IPS-15b (cell line): Measurements from ENCODE around the gene HACL1.
A peak's percentile ranks its signal among the peaks of the same experiment; 100 is the strongest.

ENCODE experiments used
- H3K27me3 ChIP-seq: one replicate; pipeline ENCODE4 v1.6.1; 2013; ENCODE audit warnings: low read length; ENCODE audit not compliant: control insufficient read depth, insufficient read depth
- H3K36me3 ChIP-seq: one replicate; pipeline ENCODE4 v1.6.1; 2013; ENCODE audit warnings: low read length; ENCODE audit not compliant: control insufficient read depth, insufficient read depth
- H3K4me1 ChIP-seq: one replicate; pipeline ENCODE4 v1.6.1; 2013; ENCODE audit warnings: mild to moderate bottlenecking, low read length; ENCODE audit not compliant: control insufficient read depth, insufficient read depth
- H3K4me3 ChIP-seq: one replicate; pipeline ENCODE4 v1.5.1; 2013; ENCODE audit warnings: low read depth, low read length
- H3K9ac ChIP-seq: one replicate; pipeline ENCODE4 v1.6.1; 2013; ENCODE audit warnings: low read depth, mild to moderate bottlenecking, low read length
- H3K9me3 ChIP-seq: one replicate; pipeline ENCODE4 v1.6.1; 2013; ENCODE audit warnings: mild to moderate bottlenecking, low read length; ENCODE audit not compliant: control insufficient read depth, insufficient read depth

HACL1 gene

DNA sequence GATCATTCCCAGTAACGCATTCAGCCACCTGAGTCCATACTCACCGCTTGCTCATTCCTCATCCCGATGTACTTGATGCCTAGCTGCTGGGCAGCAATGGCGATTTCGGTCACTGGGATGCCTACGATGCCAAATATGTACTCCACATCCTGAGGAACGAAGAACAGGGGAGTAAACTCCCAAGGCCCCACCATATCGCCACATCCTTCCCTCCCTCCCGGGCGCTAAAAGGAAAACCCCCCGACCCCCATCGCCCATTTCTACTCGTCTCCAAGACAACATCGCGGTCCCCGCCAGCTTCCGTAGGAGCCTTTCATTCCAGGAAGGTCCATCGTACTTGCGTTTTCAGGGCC is 347 bp downstream of the HACL1 start:
- Histone ChIP-seq H3K4me1 (no peaks in the 10 kb centered on the region), H3K9me3 (no peaks in the 10 kb centered on the region), H3K36me3 (peaks cover 3% of the 10 kb centered on the region), H3K4me3 (peak overlapping the region; percentile 94), H3K9ac (peak overlapping the region; percentile 57), H3K27me3 (no peaks in the 10 kb centered on the region)

DNA sequence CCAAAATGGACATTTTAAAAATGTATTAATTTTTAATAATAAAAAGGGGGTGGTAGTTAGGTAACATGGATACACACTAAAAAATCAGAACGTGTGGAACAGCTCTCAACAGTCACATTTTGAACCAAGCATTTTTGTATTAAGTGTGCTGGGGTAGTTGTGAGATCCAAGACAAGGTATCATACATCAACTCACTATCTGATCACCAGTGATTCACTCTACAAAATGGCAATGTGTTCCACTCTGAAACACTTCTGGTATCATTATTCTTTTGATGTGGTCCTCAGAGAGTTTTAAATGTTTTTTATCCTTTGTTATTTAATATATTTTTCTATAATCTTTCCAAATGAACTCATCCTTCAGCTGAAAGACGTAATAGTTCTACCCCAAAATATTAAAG is 5.4 kb downstream of the HACL1 start:
- Histone ChIP-seq H3K4me3 (no peak overlapping the region), H3K36me3 (peaks cover 3% of the 10 kb centered on the region), H3K9ac (no peak overlapping the region), H3K27me3 (no peaks in the 10 kb centered on the region), H3K9me3 (no peaks in the 10 kb centered on the region), H3K4me1 (no peaks in the 10 kb centered on the region)

DNA sequence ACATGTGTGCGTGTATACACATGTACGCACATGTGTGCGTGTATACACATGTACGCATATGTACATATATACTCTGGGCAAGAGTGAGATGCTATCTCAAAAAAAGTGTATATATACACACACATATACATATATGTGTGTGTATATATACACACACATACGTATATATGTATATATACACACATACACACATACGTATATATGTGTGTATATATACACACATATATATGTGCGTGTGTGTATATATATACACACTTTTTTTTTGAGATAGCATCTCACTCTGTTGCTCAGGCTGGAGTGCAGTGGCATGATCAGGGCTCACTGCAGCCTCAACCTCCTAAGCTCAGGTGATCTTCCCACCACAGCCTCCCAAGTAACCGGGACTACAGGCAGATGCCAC is 8.4 kb downstream of the HACL1 start:
- Histone ChIP-seq H3K4me3 (no peak overlapping the region), H3K9ac (no peak overlapping the region), H3K9me3 (no peaks in the 10 kb centered on the region), H3K27me3 (no peaks in the 10 kb centered on the region), H3K36me3 (peaks cover 3% of the 10 kb centered on the region), H3K4me1 (no peaks in the 10 kb centered on the region)

DNA sequence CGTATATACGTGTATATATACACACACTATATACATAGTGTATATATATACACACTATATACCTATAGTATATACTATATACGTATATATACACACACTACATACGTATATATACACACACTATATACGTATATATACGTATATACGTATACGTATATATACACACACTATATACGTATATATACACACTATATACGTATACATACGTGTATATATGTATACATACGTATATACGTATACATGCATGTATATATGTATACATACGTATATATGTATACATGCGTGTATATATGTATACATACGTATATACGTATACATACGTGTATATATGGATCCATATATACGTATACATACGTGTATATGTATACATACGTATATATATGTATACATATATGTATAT is 9.4 kb downstream of the HACL1 start:
- Histone ChIP-seq H3K9me3 (no peaks in the 10 kb centered on the region), H3K9ac (no peak overlapping the region), H3K36me3 (peaks cover 4% of the 10 kb centered on the region)

DNA sequence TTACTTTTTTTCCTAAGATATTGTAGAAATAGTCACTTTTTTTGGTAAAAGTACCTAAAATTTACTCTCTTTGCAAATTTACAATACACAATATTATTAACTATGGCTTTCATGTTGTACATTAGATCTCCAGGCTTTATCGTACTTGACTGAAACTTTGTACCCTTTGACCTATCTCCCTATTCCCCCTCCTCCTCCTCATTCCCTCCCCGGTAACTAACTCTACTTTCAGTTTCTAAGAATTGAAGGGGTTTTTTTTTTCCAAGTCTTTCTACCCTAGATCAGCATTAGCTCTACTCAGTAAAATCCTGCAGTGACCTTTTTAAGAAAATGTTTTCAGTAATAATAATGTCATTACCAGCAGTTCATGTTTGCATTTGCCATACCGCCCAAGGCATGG is 10.1 kb downstream of the HACL1 start:
- no peaks in the 10 kb centered on the region for H3K27me3 ChIP-seq
- no peak overlapping the region for H3K4me3 ChIP-seq
- no peaks in the 10 kb centered on the region for H3K4me1 ChIP-seq
- peaks cover 4% of the 10 kb centered on the region for H3K36me3 ChIP-seq
- no peaks in the 10 kb centered on the region for H3K9me3 ChIP-seq
- no peak overlapping the region for H3K9ac ChIP-seq

More for the DNA sequence above, 9.4 kb downstream of the HACL1 start:
- no peak overlapping the region for H3K4me3 ChIP-seq
- no peaks in the 10 kb centered on the region for H3K27me3 ChIP-seq
- H3K4me1 ChIP-seq, result no peaks in the 10 kb centered on the region

DNA sequence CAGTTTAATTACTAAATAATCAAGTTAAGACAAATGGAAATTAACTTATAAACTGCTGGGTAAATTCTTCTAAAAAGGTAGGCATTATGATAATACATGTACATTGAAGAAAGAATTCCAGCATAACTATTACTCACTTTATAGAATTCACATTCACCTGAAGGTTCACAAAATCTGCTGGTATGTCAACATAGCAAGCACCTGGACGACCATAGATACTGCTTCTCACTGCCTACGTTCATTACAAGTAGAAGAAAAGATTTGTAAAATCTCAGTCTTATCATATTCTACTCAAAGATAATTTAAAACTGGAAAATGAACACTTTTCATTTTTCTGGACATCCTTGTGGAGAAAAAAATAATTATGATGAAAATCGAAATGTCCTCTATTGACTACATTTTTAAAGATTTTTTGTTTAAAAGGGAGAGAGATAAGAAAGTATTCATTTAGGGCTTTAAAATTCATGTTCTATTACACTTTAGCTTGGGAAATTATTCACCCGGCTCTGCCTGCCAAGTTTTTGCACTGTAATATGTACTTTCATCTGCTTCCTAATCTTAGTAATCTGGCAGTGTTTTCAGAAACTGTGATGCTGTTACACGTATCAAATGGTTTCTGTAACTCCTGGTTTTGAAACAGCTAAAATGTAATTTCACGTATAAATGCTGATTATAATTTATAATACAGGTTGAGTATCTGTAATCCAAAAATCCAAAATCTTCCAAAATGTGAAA is 16.1 kb downstream of the HACL1 start:
- H3K4me1 ChIP-seq, result no peaks in the 10 kb centered on the region
- peaks cover 4% of the 10 kb centered on the region for H3K36me3 ChIP-seq
- H3K4me3 ChIP-seq, result no peak overlapping the region
- H3K9ac ChIP-seq, result no peak overlapping the region
- no peaks in the 10 kb centered on the region for H3K27me3 ChIP-seq
- H3K9me3 ChIP-seq, result no peaks in the 10 kb centered on the region

DNA sequence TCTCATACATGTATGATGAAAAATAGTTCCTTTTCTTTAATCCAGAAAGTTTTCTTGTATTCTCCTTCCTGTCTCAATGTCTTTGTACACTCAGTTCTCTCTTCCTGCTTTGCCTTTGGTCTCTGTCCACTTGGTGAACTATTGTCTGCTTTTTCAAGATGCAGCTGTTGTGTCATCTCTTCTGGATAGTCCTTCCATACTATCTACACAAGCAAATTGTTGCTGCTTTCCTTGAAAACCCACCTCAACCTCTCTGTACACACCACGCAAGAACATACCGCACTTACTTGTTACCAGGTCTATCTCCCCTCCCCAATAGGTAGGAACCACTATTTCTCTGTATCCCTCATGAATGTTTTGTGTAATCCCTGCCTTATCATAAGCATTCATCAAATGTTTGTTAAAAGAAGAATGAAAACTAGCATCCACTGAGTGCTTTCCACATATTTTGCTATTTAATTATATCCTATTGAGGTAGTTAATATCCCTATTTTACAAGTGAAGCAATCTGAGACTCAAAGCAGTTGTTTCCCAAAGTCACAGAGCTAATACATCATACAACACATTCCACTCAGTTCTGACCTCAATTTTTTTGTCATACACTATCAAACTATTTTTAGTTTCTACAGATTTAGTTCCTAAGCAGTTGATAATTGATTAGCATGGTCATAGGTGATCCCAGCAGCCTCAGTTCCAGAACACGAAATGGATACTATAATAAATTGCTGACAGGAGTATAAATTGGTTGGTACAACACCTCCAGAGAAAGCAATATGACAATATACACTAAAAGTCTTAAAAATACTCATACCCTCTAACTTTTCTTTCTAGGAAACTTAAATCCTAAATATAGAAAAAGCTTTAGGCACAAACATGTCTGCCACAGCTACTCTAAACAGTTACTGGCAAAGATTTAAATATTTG is 19.6 kb downstream of the HACL1 start:
- Histone ChIP-seq H3K4me1 (no peaks in the 10 kb centered on the region), H3K9me3 (no peaks in the 10 kb centered on the region), H3K36me3 (no peaks in the 10 kb centered on the region), H3K9ac (no peak overlapping the region), H3K4me3 (no peak overlapping the region), H3K27me3 (no peaks in the 10 kb centered on the region)

DNA sequence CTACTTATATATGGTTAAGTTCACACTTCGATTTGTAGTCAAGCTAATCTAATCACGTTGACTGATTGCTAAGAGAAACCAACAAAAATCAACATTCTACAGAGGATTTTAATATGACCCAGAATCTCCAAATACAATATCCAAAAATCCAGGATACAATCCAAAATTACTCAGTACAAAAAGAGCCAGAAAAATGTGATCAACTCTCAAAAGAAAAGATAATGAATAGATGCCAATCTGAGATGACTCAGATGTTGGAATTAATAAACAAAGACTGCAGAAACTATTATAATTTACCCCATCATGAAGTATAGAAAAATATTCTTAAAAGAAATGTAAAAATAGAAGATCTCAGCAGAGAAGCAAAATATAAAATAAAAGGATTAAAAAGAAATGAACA is 22.3 kb downstream of the HACL1 start:
- no peaks in the 10 kb centered on the region for H3K9me3 ChIP-seq
- no peaks in the 10 kb centered on the region for H3K4me1 ChIP-seq
- H3K27me3 ChIP-seq, result no peaks in the 10 kb centered on the region
- no peaks in the 10 kb centered on the region for H3K36me3 ChIP-seq
- no peak overlapping the region for H3K9ac ChIP-seq
- no peak overlapping the region for H3K4me3 ChIP-seq

DNA sequence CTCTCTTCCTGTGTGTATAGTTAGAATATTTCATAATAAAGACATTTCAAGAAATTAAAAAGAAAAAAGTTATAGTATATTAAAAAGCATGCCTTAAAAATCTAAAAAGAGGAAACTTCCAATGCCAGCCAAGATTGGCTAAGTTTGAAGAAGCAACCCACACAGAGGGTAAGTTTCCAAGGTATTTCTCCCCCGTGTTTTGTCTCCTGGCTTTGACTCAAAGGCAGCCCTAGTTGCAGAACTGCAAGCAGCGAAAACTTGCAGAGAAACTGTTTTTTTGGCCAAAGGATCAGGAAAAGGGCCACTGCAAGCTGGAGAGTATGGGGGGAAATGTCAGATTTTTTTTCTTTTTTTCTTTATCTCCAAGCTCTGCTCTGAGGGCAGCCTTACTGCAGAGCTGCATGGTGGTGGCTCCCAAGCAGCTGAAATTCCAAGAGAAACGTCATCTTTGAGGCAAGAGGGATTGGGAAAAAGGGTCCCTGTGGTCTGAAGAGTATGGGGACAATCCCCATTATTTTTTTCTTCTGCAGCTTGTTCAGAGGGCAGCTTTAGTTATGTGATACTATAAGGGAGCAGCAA is 23.0 kb downstream of the HACL1 start:
- Histone ChIP-seq H3K36me3 (no peaks in the 10 kb centered on the region), H3K27me3 (no peaks in the 10 kb centered on the region), H3K9ac (no peak overlapping the region), H3K4me3 (no peak overlapping the region), H3K4me1 (no peaks in the 10 kb centered on the region), H3K9me3 (no peaks in the 10 kb centered on the region)

DNA sequence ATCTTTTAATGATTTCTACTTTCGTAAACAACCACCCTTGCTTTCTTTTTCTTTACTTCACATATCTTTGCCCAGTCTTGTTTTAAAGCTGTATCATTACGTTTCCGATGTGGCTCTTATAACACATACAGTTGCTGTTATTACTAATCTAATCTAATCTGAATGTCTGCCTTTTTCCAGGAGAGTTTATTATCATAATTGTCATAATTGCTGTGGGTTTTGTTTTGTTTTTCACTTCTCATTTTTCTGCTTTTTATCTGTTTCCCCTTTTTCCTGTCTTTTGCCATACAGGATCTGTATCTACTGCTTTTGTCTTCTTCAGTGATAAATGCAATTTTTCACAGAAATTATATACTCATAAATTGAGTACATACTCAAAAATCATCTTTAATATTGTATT is 24.9 kb downstream of the HACL1 start:
- Histone ChIP-seq H3K9ac (no peak overlapping the region), H3K9me3 (no peaks in the 10 kb centered on the region), H3K4me1 (no peaks in the 10 kb centered on the region), H3K4me3 (no peak overlapping the region), H3K27me3 (no peaks in the 10 kb centered on the region), H3K36me3 (no peaks in the 10 kb centered on the region)

DNA sequence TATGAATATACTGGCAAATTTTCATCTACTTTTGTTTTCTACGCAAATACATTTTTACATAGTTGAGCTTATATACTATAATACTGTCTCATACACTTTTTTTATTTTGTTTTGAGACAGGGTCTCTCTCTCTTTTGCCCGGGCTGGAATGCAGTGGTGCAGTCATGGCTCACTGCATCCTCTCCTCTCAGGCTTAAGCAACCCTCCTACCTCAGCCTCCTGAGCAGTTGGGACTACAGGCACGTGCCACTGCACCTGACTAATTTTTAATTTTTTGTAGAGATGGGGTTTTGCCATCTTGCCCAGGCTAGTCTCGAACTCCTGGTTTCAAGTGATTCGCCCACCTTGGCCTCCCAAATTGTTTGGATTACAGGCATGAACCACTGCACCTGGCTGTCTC is 25.9 kb downstream of the HACL1 start:
- H3K9ac ChIP-seq, result no peak overlapping the region
- H3K9me3 ChIP-seq, result no peaks in the 10 kb centered on the region
- H3K4me3 ChIP-seq, result no peak overlapping the region
- no peaks in the 10 kb centered on the region for H3K4me1 ChIP-seq
- H3K36me3 ChIP-seq, result no peaks in the 10 kb centered on the region
- no peaks in the 10 kb centered on the region for H3K27me3 ChIP-seq

DNA sequence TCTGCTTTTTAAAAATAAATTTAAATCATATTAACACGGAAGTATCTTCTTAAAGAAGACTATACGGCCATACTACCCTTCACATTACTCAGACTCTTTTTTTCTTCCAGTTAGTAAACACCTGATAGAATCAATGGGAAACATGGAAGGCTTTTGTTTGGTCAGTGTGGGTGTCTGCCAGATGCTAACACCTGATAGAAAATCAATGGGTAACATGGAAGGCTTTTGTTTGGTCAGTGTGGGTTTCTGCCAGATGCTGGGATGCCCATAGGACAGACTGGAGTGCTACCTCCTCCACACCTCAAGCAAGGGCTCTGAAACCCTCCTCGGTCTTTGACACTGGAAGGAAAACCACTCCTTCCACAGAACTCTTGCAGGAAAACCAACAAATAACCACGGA is 29.2 kb downstream of the HACL1 start:
- H3K36me3 ChIP-seq, result peaks cover 6% of the 10 kb centered on the region

More for the DNA sequence above, 29.2 kb downstream of the HACL1 start:
- H3K4me1 ChIP-seq, result no peaks in the 10 kb centered on the region
- H3K9ac ChIP-seq, result no peak overlapping the region
- no peak overlapping the region for H3K4me3 ChIP-seq
- no peaks in the 10 kb centered on the region for H3K9me3 ChIP-seq
- no peaks in the 10 kb centered on the region for H3K27me3 ChIP-seq
